C4-2B (cell line): Measurements from ENCODE around the gene ENG.

Experiments used
- ZFX ChIP-seq: fragments of 450-650 bp; IDR thresholded peaks from 2 replicates; pipeline ENCODE4 v1.6.1; 2017
- TF ChIP-seq, protein P1 (sequence below): fragments of 450-650 bp; conservative IDR thresholded peaks from 2 replicates; pipeline ENCODE4 v1.5.1; 2017; ENCODE audit warnings: mild to moderate bottlenecking

- TF ChIP-seq, protein P1, sequence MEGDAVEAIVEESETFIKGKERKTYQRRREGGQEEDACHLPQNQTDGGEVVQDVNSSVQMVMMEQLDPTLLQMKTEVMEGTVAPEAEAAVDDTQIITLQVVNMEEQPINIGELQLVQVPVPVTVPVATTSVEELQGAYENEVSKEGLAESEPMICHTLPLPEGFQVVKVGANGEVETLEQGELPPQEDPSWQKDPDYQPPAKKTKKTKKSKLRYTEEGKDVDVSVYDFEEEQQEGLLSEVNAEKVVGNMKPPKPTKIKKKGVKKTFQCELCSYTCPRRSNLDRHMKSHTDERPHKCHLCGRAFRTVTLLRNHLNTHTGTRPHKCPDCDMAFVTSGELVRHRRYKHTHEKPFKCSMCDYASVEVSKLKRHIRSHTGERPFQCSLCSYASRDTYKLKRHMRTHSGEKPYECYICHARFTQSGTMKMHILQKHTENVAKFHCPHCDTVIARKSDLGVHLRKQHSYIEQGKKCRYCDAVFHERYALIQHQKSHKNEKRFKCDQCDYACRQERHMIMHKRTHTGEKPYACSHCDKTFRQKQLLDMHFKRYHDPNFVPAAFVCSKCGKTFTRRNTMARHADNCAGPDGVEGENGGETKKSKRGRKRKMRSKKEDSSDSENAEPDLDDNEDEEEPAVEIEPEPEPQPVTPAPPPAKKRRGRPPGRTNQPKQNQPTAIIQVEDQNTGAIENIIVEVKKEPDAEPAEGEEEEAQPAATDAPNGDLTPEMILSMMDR, result no peak
- no peak for TF ChIP-seq ZFX
Observed at GRCh38 chr9:127796852-127797370, 57.5 kb downstream of the ENG start.
